Airway epithelial cell (primary cell): ENCODE data around the gene RASGRP2. TPM values are rescaled to one million over a fixed set of nuclear protein-coding genes. Genes with fewer than 3 reads are reported as not detected.

Source experiments
- total RNA-seq: library from RNA; depleted of rRNA; stranded (reverse); fragments of >200 nt; gene quantifications from 2 replicates; pipeline ENCODE4 v1.2.3, GENCODE V29; 2015

Gene RASGRP2
- not detected in 2 replicates for total RNA-seq

DNA sequence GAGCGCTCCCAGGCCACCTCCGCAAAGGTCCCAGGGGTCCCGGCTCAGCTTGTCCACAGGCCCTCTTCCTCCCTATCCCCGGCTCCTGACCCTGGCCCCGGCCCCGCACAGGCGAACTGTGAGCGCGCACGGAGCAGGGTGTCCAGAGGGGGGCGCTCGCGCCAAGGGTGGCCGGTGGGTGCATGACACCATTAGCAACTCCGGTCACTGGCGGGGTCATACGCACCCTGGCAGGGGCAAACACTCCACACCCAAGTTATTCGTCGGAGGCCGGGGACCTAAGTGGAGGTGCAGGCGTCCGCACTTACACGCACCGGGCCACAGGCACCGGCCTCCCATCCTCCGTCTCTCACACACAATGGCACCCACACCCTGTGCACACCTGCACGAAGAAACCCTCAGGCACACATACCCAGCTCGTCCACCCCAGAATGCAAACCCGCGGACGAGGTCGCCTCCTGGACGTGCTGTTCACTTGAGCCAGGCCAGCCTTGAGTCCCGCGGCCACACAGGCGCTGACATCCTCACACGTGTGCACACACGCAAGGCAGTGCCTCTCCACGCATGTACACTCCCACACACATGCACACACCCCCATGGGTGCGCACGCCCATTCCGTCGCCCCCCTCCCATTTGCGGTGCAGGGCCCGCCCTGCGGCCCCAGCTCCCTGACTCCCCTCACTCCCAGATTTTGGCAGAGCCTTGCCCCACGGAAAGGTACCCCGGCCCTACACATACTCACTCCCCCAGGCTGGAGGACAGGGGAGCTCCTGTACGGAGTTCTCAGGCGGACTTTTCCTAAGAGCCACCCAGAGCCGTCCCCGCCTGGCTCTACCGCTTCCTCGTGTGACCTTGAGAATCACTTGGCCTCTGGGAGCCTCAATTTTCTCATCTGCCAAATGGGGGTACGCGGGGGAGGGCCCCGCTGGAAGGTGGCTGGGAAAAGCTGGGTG, at the start of gene RASGRP2:
Gene RASGRP2 (minus strand): TSS at position 552 of the 953 bp plus-strand sequence. CDS start 1,276 bp downstream, outside the sequence.

DNA sequence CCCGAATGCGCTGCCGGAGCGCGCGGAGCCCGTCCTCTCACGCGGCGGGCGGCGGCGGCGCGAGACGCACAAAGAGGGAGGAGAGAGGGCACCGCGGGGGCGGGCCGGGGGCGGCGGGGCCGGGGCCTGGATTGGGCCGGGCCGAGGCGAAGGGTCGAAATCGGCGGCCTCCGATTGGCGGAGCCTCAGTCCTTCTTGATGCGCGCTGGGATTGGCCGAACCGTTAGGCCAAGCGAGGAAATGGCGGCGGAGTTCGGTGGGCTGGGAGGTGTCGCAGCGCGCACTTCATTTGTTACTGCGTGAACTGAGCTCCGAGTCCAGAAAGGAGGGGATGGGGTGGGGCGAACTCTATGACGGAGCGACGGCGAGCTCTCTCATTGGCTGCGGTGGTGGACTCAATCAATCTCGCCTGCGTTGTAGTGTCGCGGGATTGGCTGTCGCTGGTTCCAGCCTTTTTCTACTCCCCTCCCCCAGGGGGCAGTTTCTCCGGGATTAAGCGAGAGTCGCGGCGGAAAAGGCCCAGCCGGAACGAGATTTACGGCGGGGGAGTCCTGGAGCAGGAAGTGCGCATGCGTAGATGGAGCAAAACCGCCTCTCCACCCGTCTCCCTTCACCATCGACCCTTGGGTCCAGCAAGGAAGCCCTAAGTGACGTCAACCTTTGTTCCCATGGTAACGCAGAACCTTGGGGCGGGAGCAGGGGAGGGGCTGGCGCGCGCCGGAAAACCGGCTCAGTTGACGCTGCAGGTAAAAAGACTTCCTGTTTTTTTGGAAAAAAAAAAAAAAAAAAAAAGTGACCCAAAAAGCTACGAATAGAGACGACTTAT, 34.7 kb upstream of the RASGRP2 start, which contains the start of gene SF1:
Gene SF1 (minus strand): TSS at position 70 of the 826 bp plus-strand sequence. CDS start 150 bp downstream, outside the sequence.

DNA sequence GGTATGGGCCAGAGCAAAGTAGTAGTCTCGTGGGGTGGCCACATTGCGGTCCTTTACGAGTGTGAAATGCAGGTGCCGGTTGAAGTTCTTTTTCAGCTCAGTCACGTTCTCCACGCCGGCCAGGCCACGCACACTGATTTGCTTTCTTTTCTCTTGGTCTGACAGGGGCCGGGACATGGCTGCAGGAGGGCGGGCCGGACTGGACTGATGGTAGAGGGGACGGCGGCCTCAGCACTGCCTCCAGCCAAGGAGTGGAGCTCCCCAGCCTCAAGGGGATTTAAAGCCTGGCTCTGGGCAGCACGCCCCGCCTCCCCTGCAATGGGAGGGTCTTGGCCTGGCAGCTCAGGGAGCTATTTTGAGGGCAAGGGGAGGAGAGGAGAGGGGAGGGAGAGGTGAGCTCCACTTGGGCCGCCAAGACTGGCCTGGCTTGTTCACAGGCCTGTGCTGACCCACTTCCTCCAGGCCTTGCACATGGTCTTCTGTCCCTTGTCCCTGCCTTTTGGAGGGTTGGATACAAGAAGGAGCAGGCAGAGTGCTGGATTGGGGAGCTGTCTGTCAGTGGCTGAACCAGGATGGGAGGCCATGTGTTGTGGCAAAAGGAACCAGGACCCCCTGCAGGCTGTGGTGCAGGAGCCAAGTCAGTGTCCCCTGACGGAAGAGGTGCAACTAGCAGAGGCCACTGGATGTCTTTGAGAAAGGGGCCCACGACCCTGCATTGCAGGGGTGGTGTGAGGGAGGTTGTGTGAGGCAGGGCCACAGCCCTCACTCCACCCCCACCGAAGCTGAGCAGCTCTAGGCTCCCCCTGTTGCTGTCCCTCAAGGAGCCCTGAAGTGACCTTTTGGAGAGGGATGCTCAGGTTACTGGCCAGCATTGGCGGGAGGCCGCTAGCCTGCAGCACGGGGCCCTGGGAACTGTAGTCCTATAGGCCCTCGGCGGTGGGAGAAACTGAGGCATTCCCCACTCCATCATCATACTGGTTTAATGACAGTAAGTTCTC, 16.1 kb upstream of the RASGRP2 start, which contains the start of gene PYGM:
Gene PYGM (minus strand): TSS at position 253 of the 998 bp plus-strand sequence. CDS start 76 bp downstream, at position 177.

DNA sequence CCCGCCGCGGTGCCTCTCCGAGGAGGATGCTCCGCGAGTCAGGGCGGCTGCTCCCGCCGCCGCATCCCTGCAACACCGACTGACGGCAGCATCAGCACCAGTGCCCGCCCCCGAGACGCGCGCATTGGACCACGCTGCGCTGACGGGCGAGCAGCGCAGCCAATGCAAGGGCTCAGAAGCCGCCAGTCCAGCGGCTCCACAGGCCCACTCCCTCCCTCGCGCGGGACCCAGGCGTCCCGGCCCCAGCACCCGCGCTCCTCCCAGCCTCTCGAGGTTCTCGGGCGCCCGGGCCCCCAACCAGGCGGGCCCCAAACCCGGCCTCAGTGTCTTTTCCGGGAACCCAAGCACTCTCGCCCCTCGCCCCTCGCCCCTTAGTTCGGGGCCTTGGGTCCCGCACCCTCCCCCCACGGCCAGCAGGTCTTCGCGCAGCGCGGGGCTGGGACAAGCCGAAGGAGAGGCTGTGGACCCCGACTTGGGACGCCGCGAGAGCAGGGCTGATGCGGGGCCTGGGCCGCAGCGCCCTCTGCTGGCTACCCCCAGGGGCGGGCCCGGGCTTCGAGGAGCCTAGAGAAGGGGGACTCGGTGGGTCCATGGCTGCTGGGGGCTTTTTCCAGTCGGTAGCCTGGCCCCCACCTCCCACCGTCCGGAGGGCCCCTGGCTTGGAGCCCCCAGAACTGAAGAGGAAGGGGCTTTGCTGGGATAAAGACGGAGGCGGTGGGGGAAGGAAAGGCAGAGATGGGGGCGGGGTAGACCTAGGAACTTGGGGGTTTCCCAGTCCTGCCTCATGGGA, 20.6 kb downstream of the RASGRP2 start, which contains the start of gene NRXN2:
Gene NRXN2 (minus strand): TSS at position 81 of the 790 bp plus-strand sequence. CDS start 9,498 bp downstream, outside the sequence.

Other genes starting within 250 kb of the RASGRP2 start
- gene SLC22A11, start 188.2 kb downstream of the RASGRP2 start, total RNA-seq, result not detected in 2 replicates
- not detected in 2 replicates for gene SLC22A12, start 152.9 kb downstream of the RASGRP2 start, total RNA-seq
- not detected in 2 replicates for gene NRXN2, start 20.9 kb downstream of the RASGRP2 start, total RNA-seq
- gene PYGM, start 15.8 kb upstream of the RASGRP2 start, total RNA-seq, result 0.14 and 0.79 TPM in 2 replicates
- 130 and 133 TPM in 2 replicates for gene SF1, start 34.4 kb upstream of the RASGRP2 start, total RNA-seq
- 23.3 and 35.0 TPM in 2 replicates for gene MAP4K2, start 59.1 kb upstream of the RASGRP2 start, total RNA-seq
- gene MEN1, start 66.4 kb upstream of the RASGRP2 start, total RNA-seq, result 21.9 and 28.4 TPM in 2 replicates
- gene CDC42BPG, start 100.5 kb upstream of the RASGRP2 start, total RNA-seq, result 15.9 and 17.4 TPM in 2 replicates
- gene EHD1, start 134.5 kb upstream of the RASGRP2 start, total RNA-seq, result 43.7 and 57.8 TPM in 2 replicates
- 18.2 and 19.0 TPM in 2 replicates for gene ATG2A, start 173.1 kb upstream of the RASGRP2 start, total RNA-seq
- 14.8 and 16.2 TPM in 2 replicates for gene PPP2R5B, start 180.5 kb upstream of the RASGRP2 start, total RNA-seq
- not detected in 2 replicates for gene GPHA2, start 191.8 kb upstream of the RASGRP2 start, total RNA-seq
- gene MAJIN, start 228.0 kb upstream of the RASGRP2 start, total RNA-seq, result not detected in 2 replicates